Measurements from ENCODE around the gene MAFF. TPM values are rescaled to one million over a fixed set of nuclear protein-coding genes. Genes with fewer than 3 reads are reported as not detected.
A peak's percentile ranks its signal among the peaks of the same experiment; 100 is the strongest.

Gene MAFF
- total RNA-seq, 4 donors from 2014 or later: 68.1 to 110 (median 96.8) TPM

- H3K36me3 ChIP-seq: peaks cover 0 to 46% (median 0%) of the 10 kb centered on the region in 3 donors
- peaks cover 0 to 56% (median 35%) of the 10 kb centered on the region in 4 donors for H3K4me1 ChIP-seq
- peak in 1 of 2 donors; percentile 69 for DNase-seq (ENCODE audit: low spot score in 2 of 2)
- no peak overlapping the region for H3K4me3 ChIP-seq
- H3K27ac ChIP-seq: peak overlapping the region; percentile 87 to 99 (median 95)
- H3K27me3 ChIP-seq: no peaks in the 10 kb centered on the region
- TF ChIP-seq EP300 (IDR thresholded peaks at IDR 0.05) (peak; percentile 95 to 97), CTCF (IDR thresholded peaks at IDR 0.05) (peak in 1 of 5 experiments; percentile 21), POLR2A (IDR thresholded peaks at IDR 0.05) (peak in 1 of 2 donors; percentile 53)
- WGBS, 2 donors: 28 to 45% methylated on average over 17 to 21 of the region's 25 CpGs
- H3K9me3 ChIP-seq: no peaks in the 10 kb centered on the region
Observed at GRCh38 chr22:38218661-38219622, 17.1 kb downstream of the MAFF start.

- H3K9me3 ChIP-seq: no peaks in the 10 kb centered on the region
- H3K27me3 ChIP-seq: no peaks in the 10 kb centered on the region
- H3K36me3 ChIP-seq: peaks cover 0 to 49% (median 0%) of the 10 kb centered on the region in 3 donors
- TF ChIP-seq EP300 (IDR thresholded peaks at IDR 0.05): peak in 1 of 2 donors; percentile 19
- TF ChIP-seq POLR2A (IDR thresholded peaks at IDR 0.05): no peak
- DNase-seq (ENCODE audit: low spot score in 2 of 2): no peak
- peaks cover 0 to 49% (median 30%) of the 10 kb centered on the region in 4 donors for H3K4me1 ChIP-seq
- no peak overlapping the region for H3K4me3 ChIP-seq
- 42 to 47% methylated on average over 8 to 10 of the region's 10 CpGs for WGBS, 2 donors
- peak overlapping the region; percentile 87 to 99 (median 95) for H3K27ac ChIP-seq
Observed at GRCh38 chr22:38219632-38220031, 17.8 kb downstream of the MAFF start.

GRCh38 chr22:38220163-38220562 lies 18.4 kb downstream of the MAFF start:
- Histone ChIP-seq H3K36me3 (peaks cover 0 to 53% (median 4%) of the 10 kb centered on the region in 3 donors), H3K27me3 (no peaks in the 10 kb centered on the region), H3K4me3 (no peak overlapping the region), H3K4me1 (peaks cover 0 to 43% (median 28%) of the 10 kb centered on the region in 4 donors), H3K9me3 (no peaks in the 10 kb centered on the region), H3K27ac (peak overlapping the region; percentile 87 to 99 (median 95))
- no peak for DNase-seq (ENCODE audit: low spot score in 2 of 2)
- WGBS, 2 donors: 52 to 54% methylated on average over 8 of the region's 8 CpGs
- TF ChIP-seq POLR2A (IDR thresholded peaks at IDR 0.05) (no peak), CTCF (IDR thresholded peaks at IDR 0.05) (no peak), EP300 (IDR thresholded peaks at IDR 0.05) (no peak)

- Histone ChIP-seq H3K27ac (peak overlapping the region; percentile 87 to 99 (median 95)), H3K9me3 (no peaks in the 10 kb centered on the region), H3K4me1 (peaks cover 0 to 39% (median 28%) of the 10 kb centered on the region in 4 donors), H3K36me3 (peaks cover 0 to 60% (median 4%) of the 10 kb centered on the region in 3 donors), H3K4me3 (no peak overlapping the region), H3K27me3 (no peaks in the 10 kb centered on the region)
- TF ChIP-seq EP300 (IDR thresholded peaks at IDR 0.05): no peak
- no peak for TF ChIP-seq POLR2A (IDR thresholded peaks at IDR 0.05)
- no peak for TF ChIP-seq CTCF (IDR thresholded peaks at IDR 0.05)
- 60 to 72% methylated on average over 16 to 18 of the region's 22 CpGs for WGBS, 2 donors
- DNase-seq (ENCODE audit: low spot score in 2 of 2): no peak
Observed at GRCh38 chr22:38220653-38221386, 19.0 kb downstream of the MAFF start.

- H3K27ac ChIP-seq: peak overlapping the region in 3 of 4 donors; percentile 95 to 99 (median 95)
- WGBS, 2 donors: 91 to 93% methylated on average over 17 to 22 of the region's 22 CpGs
- no peak overlapping the region for H3K4me3 ChIP-seq
Observed at GRCh38 chr22:38221407-38221806, 19.6 kb downstream of the MAFF start.

More at GRCh38 chr22:38221407-38221806, 19.6 kb downstream of the MAFF start:
- TF ChIP-seq CTCF (IDR thresholded peaks at IDR 0.05): no peak
- TF ChIP-seq POLR2A (IDR thresholded peaks at IDR 0.05): no peak
- peak in 1 of 2 donors; percentile 13 for TF ChIP-seq EP300 (IDR thresholded peaks at IDR 0.05)
- Histone ChIP-seq H3K27me3 (no peaks in the 10 kb centered on the region), H3K9me3 (no peaks in the 10 kb centered on the region), H3K36me3 (peaks cover 0 to 58% (median 4%) of the 10 kb centered on the region in 3 donors), H3K4me1 (peaks cover 0 to 42% (median 28%) of the 10 kb centered on the region in 4 donors)
- no peak for DNase-seq (ENCODE audit: low spot score in 2 of 2)
